Spleen (tissue), 11 donors: ENCODE data around the gene ZNF490. TPM values are rescaled to one million over a fixed set of nuclear protein-coding genes. Genes with fewer than 3 reads are reported as not detected.

ENCODE experiments used
- DNase-seq: peaks from one replicate; pipeline ENCODE4 v3.0.0-alpha.2; 2020
- H3K27ac ChIP-seq, 8 donors: fragments of 200-600 bp; sonication (generic) in 7 of 8; 1 replicate in 4 of 8; 2 replicates in 4 of 8; pipeline versions ENCODE4 v1.5.0 to v1.8.0; 2016 to 2021; ENCODE audit warnings: inconsistent platforms in 4 of 8, mild to moderate bottlenecking in 4 of 8, moderate library complexity in 1 of 8
- H3K27me3 ChIP-seq, 7 donors: fragments of 200-600 bp; sonication (generic) in 6 of 7; replicated peaks in 1 of 7; 1 replicate in 4 of 7; 2 replicates in 3 of 7; pipeline versions ENCODE4 v1.5.0 to v1.8.0; 2016 to 2021; ENCODE audit warnings: inconsistent platforms in 3 of 7, mild to moderate bottlenecking in 1 of 7
- H3K36me3 ChIP-seq, 6 donors: fragments of 200-600 bp; sonication (generic) in 5 of 6; 1 replicate in 4 of 6; 2 replicates in 2 of 6; pipeline versions ENCODE4 v1.5.0 to v1.8.0; 2016 to 2021; ENCODE audit warnings: inconsistent platforms in 2 of 6
- H3K4me1 ChIP-seq, 6 donors: fragments of 200-600 bp; sonication (generic) in 5 of 6; 1 replicate in 3 of 6; 2 replicates in 3 of 6; pipeline versions ENCODE4 v1.5.0 to v1.8.0; 2016 to 2021; ENCODE audit warnings: inconsistent platforms in 3 of 6
- H3K4me3 ChIP-seq, 8 donors: fragments of 200-600 bp; sonication (generic) in 7 of 8; 1 replicate in 4 of 8; 2 replicates in 4 of 8; pipeline versions ENCODE4 v1.5.0 to v1.8.0; 2016 to 2021; ENCODE audit warnings: inconsistent platforms in 4 of 8, mild to moderate bottlenecking in 4 of 8, moderate library complexity in 2 of 8
- H3K9me3 ChIP-seq, 8 donors: fragments of 200-600 bp; sonication (generic) in 7 of 8; 1 replicate in 4 of 8; 2 replicates in 4 of 8; pipeline versions ENCODE4 v1.5.0 to v1.8.0; 2016 to 2021; ENCODE audit warnings: inconsistent platforms in 4 of 8
- CTCF ChIP-seq, 11 experiments: fragments of 200-600 bp in 7 of 11; fragments of 450-650 bp in 4 of 11; sonication (generic) in 4 of 11; IDR thresholded peaks in 8 of 11; conservative IDR thresholded peaks in 3 of 11; 1 replicate in 7 of 11; 2 replicates in 4 of 11; pipeline versions ENCODE4 v1.4.0 to v1.8.0; 2016 to 2021; ENCODE audit warnings: antibody characterized with exemption in 11 of 11, inconsistent platforms in 4 of 11, mild to moderate bottlenecking in 1 of 11
- POLR2A ChIP-seq, 3 donors: fragments of 450-650 bp; IDR thresholded peaks; one replicate each; pipeline ENCODE4 v1.5.1; 2017; ENCODE audit warnings: antibody characterized with exemption in 3 of 3, mild to moderate bottlenecking in 1 of 3
- POLR2AphosphoS5 ChIP-seq, 3 donors: sonication (generic); formaldehyde crosslinking; IDR thresholded peaks; one replicate each; pipeline ENCODE4 v1.5.1; 2017; ENCODE audit warnings: antibody characterized with exemption in 3 of 3
- WGBS, 5 donors: extraction: QIAGEN DNeasy Blood & Tissue Kit in 3 of 5; methylation state at CpG; one replicate each; pipeline versions ENCODE4 v1.1.5 to v1.1.7; 2013 to 2018; 5-methylcytosine and 5-hydroxymethylcytosine counted together
- intact Hi-C: fragments of 100-400 bp; cut with DNase I; formaldehyde crosslinking; loops from one replicate; pipeline ENCODE4 v1.15.0; 2023; ENCODE audit warnings: low total_unique reads
- polyA plus RNA-seq, 3 donors: library from polyadenylated mRNA; stranded (reverse); fragments of 200-250 nt; gene quantifications; one replicate each; pipeline ENCODE4 v1.2.1, GENCODE V29; 2013
- total RNA-seq, 7 donors: library from RNA; depleted of rRNA in 3 of 7; stranded (reverse); fragments of >200 nt in 3 of 7; fragmentation: NEBNext Ultra II Directional in 4 of 7; extraction: Animal tissue kit (Norgen Biotek cat#: 25700) in 4 of 7; gene quantifications; one replicate each; pipeline versions ENCODE4 v1.1.0 to v1.2.1, GENCODE V29; 2016 to 2021
- donor health status: healthy with polysubstance abuse.
- donor health status: DM: no; HTN: no; CAD: no; lungs with moderate emphysema.
- donor health status: DM: no; HTN: no; CAD: no.
- donor health status: Bipolar disorder and iron deficiency.
- donor health status: healthy.
- donor health status: DM: no; HTN: no; CAD: no.
- donor health status: DM: yes; HTN: yes; CAD: no.

ZNF490 gene
- total and polyA plus RNA-seq, 10 donors = 0.77 to 21.7 (median 14.7) TPM

DNA sequence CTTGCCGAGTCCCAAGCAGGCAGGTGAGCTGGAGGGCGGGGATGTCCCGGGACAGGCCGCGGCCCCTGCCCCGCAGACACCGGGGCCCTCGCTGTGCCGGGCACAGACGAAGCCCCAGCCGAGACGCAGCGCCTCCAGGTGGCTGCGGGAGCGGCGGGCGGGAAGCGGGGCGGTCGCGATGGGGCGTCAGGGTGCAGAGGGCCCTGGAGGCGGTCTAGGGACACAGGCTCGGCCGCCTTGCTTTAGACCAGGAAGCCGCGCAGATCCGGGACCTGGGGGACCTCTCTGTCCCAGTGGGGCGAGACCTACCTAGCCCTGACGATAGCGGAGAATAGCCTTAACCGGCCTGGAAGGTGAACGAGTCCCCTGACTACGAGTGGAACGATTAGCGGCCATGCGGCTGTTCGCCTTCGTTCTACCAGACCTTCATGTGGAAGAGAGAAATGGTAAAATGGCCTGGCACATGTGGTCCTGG is 55.1 kb downstream of the ZNF490 start:
- Histone ChIP-seq H3K9me3 (no peaks in the 10 kb centered on the region), H3K27me3 (no peaks in the 10 kb centered on the region), H3K4me3 (peak overlapping the region in 1 of 8 donors; percentile 22), H3K4me1 (peaks cover 6 to 21% (median 15%) of the 10 kb centered on the region in 6 donors), H3K36me3 (no peaks in the 10 kb centered on the region), H3K27ac (no peak overlapping the region)
- 47 to 62% (median 55%) methylated on average over 20 to 39 of the region's 39 CpGs for WGBS, 5 donors
- intact Hi-C loops = no loop called here
- peak; percentile 77 for DNase-seq
- TF ChIP-seq POLR2A (IDR thresholded peaks at IDR 0.05) = no peak
- TF ChIP-seq CTCF (IDR thresholded peaks at IDR 0.05 in 8 of 11, conservative IDR thresholded peaks at IDR 0.05 in 3 of 11) = no peak
- TF ChIP-seq POLR2AphosphoS5 (IDR thresholded peaks at IDR 0.05) = no peak

DNA sequence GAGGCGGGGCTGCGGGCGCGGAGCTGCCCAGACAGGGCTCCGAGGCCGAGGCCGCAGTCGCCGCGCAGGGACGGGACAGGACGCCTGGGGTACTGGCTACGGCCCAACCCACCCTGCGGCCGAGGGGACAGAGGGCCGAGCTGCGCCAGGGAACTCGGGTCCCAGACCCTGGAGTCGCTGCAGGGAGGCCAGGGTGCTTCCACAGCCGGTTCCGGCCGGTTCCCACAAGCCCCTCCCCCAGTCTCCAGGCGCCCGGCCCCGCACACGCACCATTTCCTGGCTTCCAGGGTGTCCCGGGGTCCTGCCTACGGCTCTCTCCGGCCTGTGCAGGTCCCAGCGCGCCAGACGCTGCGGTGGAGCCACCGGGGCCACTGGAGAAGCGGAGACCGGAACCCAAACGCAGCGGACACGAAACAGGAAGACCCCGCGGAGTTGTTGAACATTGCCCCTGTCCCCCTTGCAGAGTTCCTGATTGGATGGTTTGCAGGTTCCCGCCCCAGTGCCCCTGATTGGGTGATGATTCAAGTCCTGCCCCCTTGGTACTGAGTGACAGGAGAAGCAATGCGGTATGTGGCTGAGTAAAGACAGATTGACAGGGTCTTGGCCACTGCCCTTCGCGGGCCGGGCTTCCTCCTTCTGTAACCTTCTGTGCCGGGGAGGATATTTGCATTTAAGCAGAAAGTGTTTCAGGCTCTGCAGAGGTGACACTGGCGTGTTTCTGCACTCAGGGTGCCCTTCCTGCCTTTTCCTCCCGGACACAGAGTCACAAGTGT is 59.4 kb downstream of the ZNF490 start, which contains the start of gene ZNF564:
ZNF564 (minus strand) TSS at position 423 of the 773 bp plus-strand sequence; CDS start at position 273, 150 bp downstream.
- Histone ChIP-seq H3K4me3 (peak within 1 kb of the TSS; percentile 73 to 99 (median 90)), H3K4me1 (peaks cover 16 to 64% (median 55%) of the 10 kb centered on the region in 6 donors), H3K9me3 (no peaks in the 10 kb centered on the region), H3K36me3 (peaks cover 0 to 37% (median 0%) of the 10 kb centered on the region in 6 donors), H3K27ac (peak within 1 kb of the TSS; percentile 96 to 98 (median 96)), H3K27me3 (no peaks in the 10 kb centered on the region)
- 0 to 2% (median 1%) methylated on average over 25 to 49 of the region's 49 CpGs for WGBS, 5 donors
- intact Hi-C loops = no loop called here
- TF ChIP-seq POLR2AphosphoS5 (IDR thresholded peaks at IDR 0.05) = peak; percentile 91 to 96 (median 93)
- TF ChIP-seq CTCF (IDR thresholded peaks at IDR 0.05 in 8 of 11, conservative IDR thresholded peaks at IDR 0.05 in 3 of 11) = peak in 3 of 11 experiments; percentile 14 to 32 (median 30)
- peak; percentile 40 to 76 (median 64) for TF ChIP-seq POLR2A (IDR thresholded peaks at IDR 0.05)
- DNase-seq = peak; percentile 96

DNA sequence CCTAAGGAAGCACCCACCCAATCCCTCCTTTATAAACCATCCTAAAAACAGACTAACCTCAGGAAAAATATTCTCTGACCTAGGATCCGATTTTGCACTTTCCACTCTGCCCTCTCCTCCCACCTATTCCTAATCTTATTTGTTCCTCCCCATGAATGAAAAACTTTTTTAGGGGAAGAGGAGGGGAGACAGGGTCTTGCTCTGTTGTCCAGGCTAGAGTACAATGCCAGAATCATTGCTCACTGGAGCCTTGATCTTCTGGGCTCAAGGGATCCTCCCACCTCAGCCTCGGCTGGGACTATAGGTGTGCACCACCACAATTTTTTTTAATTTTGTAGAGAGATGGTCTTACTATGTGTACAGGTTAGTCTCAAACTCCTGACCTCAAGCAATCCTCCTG is 63.7 kb downstream of the ZNF490 start:
- intact Hi-C loops = no loop called here
- TF ChIP-seq CTCF (IDR thresholded peaks at IDR 0.05 in 8 of 11, conservative IDR thresholded peaks at IDR 0.05 in 3 of 11) (no peak), POLR2AphosphoS5 (IDR thresholded peaks at IDR 0.05) (no peak), POLR2A (IDR thresholded peaks at IDR 0.05) (no peak)
- DNase-seq = no peak
- Histone ChIP-seq H3K27ac (no peak overlapping the region), H3K4me1 (peaks cover 8 to 84% (median 62%) of the 10 kb centered on the region in 6 donors), H3K9me3 (peaks cover 0 to 19% (median 5%) of the 10 kb centered on the region in 8 donors), H3K36me3 (peaks cover 0 to 71% (median 0%) of the 10 kb centered on the region in 6 donors), H3K27me3 (no peaks in the 10 kb centered on the region), H3K4me3 (no peak overlapping the region)
- WGBS, 5 donors = 67 to 90% (median 76%) methylated on average over 2 of the region's 2 CpGs

- intact Hi-C loops = no loop called here
Observed at GRCh38 chr19:12546068-12546467, 64.5 kb downstream of the ZNF490 start.

More at GRCh38 chr19:12546068-12546467, 64.5 kb downstream of the ZNF490 start:
- peaks cover 0 to 22% (median 8%) of the 10 kb centered on the region in 8 donors for H3K9me3 ChIP-seq
- TF ChIP-seq POLR2A (IDR thresholded peaks at IDR 0.05) = no peak
- TF ChIP-seq POLR2AphosphoS5 (IDR thresholded peaks at IDR 0.05) = no peak
- TF ChIP-seq CTCF (IDR thresholded peaks at IDR 0.05 in 8 of 11, conservative IDR thresholded peaks at IDR 0.05 in 3 of 11) = no peak
- no peak for DNase-seq
- no peak overlapping the region for H3K4me3 ChIP-seq
- H3K4me1 ChIP-seq = peaks cover 8 to 87% (median 60%) of the 10 kb centered on the region in 6 donors
- WGBS, 5 donors = 91 to 96% (median 94%) methylated on average over 5 of the region's 5 CpGs
- H3K36me3 ChIP-seq = peaks cover 0 to 80% (median 3%) of the 10 kb centered on the region in 6 donors
- no peak overlapping the region for H3K27ac ChIP-seq
- H3K27me3 ChIP-seq = no peaks in the 10 kb centered on the region
